ENCODE measurements around the gene NTRK2.

The NTRK2 gene

DNA sequence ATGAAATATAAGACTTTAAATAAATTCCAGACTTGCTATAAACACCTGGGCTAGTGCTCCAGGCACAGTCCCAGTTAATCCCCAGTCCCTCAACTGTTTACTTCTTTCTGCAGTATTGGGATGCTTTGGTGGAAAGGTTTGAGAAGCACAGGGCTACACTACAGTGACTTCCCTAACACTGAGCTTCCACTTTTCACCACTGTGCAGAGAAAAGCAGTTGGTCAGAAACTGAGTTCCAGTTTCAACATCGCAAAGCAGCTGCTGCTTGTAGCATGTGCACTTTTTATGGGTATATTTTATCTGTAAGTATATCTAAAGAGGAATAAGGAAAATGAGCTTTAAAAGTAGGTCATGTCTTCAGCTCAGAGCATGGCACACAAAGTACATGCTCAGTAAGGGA lies 339.7 kb downstream of the NTRK2 start:
- no peak for TF ChIP-seq CSDC2 (CRISPR knock-in tag; IDR thresholded peaks at IDR 0.05)
- TF ChIP-seq ZC3H10 (CRISPR knock-in tag; IDR thresholded peaks at IDR 0.05), result no peak
- no peak for TF ChIP-seq GLIS3 (CRISPR knock-in tag; IDR thresholded peaks at IDR 0.05)
- no peak for TF ChIP-seq RARB (CRISPR knock-in tag; IDR thresholded peaks at IDR 0.05)
- TF ChIP-seq, protein P1, sequence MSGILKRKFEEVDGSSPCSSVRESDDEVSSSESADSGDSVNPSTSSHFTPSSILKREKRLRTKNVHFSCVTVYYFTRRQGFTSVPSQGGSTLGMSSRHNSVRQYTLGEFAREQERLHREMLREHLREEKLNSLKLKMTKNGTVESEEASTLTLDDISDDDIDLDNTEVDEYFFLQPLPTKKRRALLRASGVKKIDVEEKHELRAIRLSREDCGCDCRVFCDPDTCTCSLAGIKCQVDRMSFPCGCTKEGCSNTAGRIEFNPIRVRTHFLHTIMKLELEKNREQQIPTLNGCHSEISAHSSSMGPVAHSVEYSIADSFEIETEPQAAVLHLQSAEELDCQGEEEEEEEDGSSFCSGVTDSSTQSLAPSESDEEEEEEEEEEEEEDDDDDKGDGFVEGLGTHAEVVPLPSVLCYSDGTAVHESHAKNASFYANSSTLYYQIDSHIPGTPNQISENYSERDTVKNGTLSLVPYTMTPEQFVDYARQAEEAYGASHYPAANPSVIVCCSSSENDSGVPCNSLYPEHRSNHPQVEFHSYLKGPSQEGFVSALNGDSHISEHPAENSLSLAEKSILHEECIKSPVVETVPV (CRISPR knock-in tag; IDR thresholded peaks at IDR 0.05), result no peak
- no peak for TF ChIP-seq ARNTL (CRISPR knock-in tag; IDR thresholded peaks at IDR 0.05; ENCODE audit: borderline replicate concordance, low read depth)
- TF ChIP-seq ZFP30 (CRISPR knock-in tag; IDR thresholded peaks at IDR 0.05), result no peak
- TF ChIP-seq, protein P2, sequence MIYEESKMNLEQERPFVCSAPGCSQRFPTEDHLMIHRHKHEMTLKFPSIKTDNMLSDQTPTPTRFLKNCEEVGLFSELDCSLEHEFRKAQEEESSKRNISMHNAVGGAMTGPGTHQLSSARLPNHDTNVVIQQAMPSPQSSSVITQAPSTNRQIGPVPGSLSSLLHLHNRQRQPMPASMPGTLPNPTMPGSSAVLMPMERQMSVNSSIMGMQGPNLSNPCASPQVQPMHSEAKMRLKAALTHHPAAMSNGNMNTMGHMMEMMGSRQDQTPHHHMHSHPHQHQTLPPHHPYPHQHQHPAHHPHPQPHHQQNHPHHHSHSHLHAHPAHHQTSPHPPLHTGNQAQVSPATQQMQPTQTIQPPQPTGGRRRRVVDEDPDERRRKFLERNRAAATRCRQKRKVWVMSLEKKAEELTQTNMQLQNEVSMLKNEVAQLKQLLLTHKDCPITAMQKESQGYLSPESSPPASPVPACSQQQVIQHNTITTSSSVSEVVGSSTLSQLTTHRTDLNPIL (CRISPR knock-in tag; IDR thresholded peaks at IDR 0.05; ENCODE audit: low read depth), result no peak
- TF ChIP-seq ZNF565 (CRISPR knock-in tag; conservative IDR thresholded peaks at IDR 0.05; ENCODE audit: low read depth), result no peak
- no peak for TF ChIP-seq TCF4 (CRISPR knock-in tag; IDR thresholded peaks at IDR 0.05; ENCODE audit: borderline replicate concordance)
- TF ChIP-seq, protein P3, sequence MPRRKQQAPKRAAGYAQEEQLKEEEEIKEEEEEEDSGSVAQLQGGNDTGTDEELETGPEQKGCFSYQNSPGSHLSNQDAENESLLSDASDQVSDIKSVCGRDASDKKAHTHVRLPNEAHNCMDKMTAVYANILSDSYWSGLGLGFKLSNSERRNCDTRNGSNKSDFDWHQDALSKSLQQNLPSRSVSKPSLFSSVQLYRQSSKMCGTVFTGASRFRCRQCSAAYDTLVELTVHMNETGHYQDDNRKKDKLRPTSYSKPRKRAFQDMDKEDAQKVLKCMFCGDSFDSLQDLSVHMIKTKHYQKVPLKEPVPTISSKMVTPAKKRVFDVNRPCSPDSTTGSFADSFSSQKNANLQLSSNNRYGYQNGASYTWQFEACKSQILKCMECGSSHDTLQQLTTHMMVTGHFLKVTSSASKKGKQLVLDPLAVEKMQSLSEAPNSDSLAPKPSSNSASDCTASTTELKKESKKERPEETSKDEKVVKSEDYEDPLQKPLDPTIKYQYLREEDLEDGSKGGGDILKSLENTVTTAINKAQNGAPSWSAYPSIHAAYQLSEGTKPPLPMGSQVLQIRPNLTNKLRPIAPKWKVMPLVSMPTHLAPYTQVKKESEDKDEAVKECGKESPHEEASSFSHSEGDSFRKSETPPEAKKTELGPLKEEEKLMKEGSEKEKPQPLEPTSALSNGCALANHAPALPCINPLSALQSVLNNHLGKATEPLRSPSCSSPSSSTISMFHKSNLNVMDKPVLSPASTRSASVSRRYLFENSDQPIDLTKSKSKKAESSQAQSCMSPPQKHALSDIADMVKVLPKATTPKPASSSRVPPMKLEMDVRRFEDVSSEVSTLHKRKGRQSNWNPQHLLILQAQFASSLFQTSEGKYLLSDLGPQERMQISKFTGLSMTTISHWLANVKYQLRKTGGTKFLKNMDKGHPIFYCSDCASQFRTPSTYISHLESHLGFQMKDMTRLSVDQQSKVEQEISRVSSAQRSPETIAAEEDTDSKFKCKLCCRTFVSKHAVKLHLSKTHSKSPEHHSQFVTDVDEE (CRISPR knock-in tag; IDR thresholded peaks at IDR 0.05), result no peak
- TF ChIP-seq ZNF70 (CRISPR knock-in tag; IDR thresholded peaks at IDR 0.05), result no peak
- no peak for ATAC-seq

DNA sequence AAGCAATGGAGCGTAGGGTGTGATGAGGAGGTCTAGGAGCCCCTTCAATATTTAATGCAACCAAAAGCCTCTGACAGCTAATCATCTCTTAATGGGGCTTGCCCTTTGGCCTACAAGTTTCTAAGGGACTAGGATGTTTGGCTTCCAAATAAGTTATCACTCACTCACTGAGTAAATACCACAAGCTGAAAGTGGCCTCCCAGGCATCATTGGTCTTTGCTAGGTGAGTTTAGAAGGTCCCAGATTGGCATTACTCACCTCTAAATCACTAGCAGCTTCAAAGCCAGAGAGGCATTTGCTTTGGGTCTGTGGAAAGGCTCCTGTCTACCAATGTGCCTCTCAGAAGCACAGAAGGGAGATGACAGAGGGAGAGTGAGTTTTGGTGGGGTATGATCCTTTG lies 344.2 kb downstream of the NTRK2 start:
- ATAC-seq, result no peak
- TF ChIP-seq, protein P1 (CRISPR knock-in tag; IDR thresholded peaks at IDR 0.05), result no peak
- TF ChIP-seq ZNF8 (CRISPR knock-in tag; IDR thresholded peaks at IDR 0.05), result no peak
- TF ChIP-seq, protein P4, sequence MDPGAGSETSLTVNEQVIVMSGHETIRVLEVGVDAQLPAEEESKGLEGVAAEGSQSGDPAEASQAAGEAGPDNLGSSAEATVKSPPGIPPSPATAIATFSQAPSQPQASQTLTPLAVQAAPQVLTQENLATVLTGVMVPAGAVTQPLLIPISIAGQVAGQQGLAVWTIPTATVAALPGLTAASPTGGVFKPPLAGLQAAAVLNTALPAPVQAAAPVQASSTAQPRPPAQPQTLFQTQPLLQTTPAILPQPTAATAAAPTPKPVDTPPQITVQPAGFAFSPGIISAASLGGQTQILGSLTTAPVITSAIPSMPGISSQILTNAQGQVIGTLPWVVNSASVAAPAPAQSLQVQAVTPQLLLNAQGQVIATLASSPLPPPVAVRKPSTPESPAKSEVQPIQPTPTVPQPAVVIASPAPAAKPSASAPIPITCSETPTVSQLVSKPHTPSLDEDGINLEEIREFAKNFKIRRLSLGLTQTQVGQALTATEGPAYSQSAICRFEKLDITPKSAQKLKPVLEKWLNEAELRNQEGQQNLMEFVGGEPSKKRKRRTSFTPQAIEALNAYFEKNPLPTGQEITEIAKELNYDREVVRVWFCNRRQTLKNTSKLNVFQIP (CRISPR knock-in tag; IDR thresholded peaks at IDR 0.05; ENCODE audit: borderline replicate concordance, low read depth), result no peak
- no peak for TF ChIP-seq ISL1 (CRISPR knock-in tag; IDR thresholded peaks at IDR 0.05)
- TF ChIP-seq OSR1 (CRISPR knock-in tag; IDR thresholded peaks at IDR 0.05), result no peak
- no peak for TF ChIP-seq BACH2 (CRISPR knock-in tag; IDR thresholded peaks at IDR 0.05; ENCODE audit: borderline replicate concordance)
- no peak for TF ChIP-seq ZC3H10 (CRISPR knock-in tag; IDR thresholded peaks at IDR 0.05)
- TF ChIP-seq, protein P3 (CRISPR knock-in tag; IDR thresholded peaks at IDR 0.05), result no peak
- TF ChIP-seq ZNF70 (CRISPR knock-in tag; IDR thresholded peaks at IDR 0.05), result no peak
- no peak for TF ChIP-seq ARNTL (CRISPR knock-in tag; IDR thresholded peaks at IDR 0.05; ENCODE audit: borderline replicate concordance, low read depth)
- TF ChIP-seq, protein P2 (CRISPR knock-in tag; IDR thresholded peaks at IDR 0.05; ENCODE audit: low read depth), result no peak
